CD4-positive, alpha-beta T cell treated with Interleukin-17A for 1 hour (primary cell): ENCODE results near the gene ADGRG3.
"Not testable (repeated sequence)": the region's sequence is repeated elsewhere in the genome, so short reads cannot be mapped to it uniquely, and the experiment has no call there.

ENCODE experiments used
- DNase-seq: peaks from one replicate; pipeline ENCODE4 v3.0.0-alpha.2; 2020

ADGRG3 gene

GRCh38 chr16:57663917-57664661 is 4.0 kb upstream of the ADGRG3 start:
- no peak for DNase-seq

GRCh38 chr16:57664662-57665025 is 3.5 kb upstream of the ADGRG3 start:
- no peak for DNase-seq

- no peak for DNase-seq
Observed at GRCh38 chr16:57665541-57665940, 2.6 kb upstream of the ADGRG3 start.

- no peak for DNase-seq
Observed at GRCh38 chr16:57666353-57667047, 1.6 kb upstream of the ADGRG3 start.

- DNase-seq, result no peak
Observed at GRCh38 chr16:57667048-57667525, 1.0 kb upstream of the ADGRG3 start.

GRCh38 chr16:57667526-57668262 is 412 bp upstream of the ADGRG3 start:
- DNase-seq, result no peak

GRCh38 chr16:57668630-57669475 is 747 bp downstream of the ADGRG3 start:
- no peak for DNase-seq

- DNase-seq, result no peak
Observed at GRCh38 chr16:57669476-57670162, 1.5 kb downstream of the ADGRG3 start.

- DNase-seq, result no peak
Observed at GRCh38 chr16:57670196-57670595, 2.1 kb downstream of the ADGRG3 start.

- DNase-seq, result not testable (repeated sequence)
Observed at GRCh38 chr16:57671451-57671850, 3.3 kb downstream of the ADGRG3 start.

- no peak for DNase-seq
Observed at GRCh38 chr16:57672416-57672815, 4.3 kb downstream of the ADGRG3 start.

- no peak for DNase-seq
Observed at GRCh38 chr16:57672824-57673223, 4.7 kb downstream of the ADGRG3 start.

- no peak for DNase-seq
Observed at GRCh38 chr16:57675741-57676551, 7.8 kb downstream of the ADGRG3 start.

GRCh38 chr16:57676553-57677085 is 8.5 kb downstream of the ADGRG3 start:
- no peak for DNase-seq

GRCh38 chr16:57677622-57678369 is 9.7 kb downstream of the ADGRG3 start:
- no peak for DNase-seq

- no peak for DNase-seq
Observed at GRCh38 chr16:57679016-57679415, 10.9 kb downstream of the ADGRG3 start.

- DNase-seq, result no peak
Observed at GRCh38 chr16:57679767-57680482, 11.8 kb downstream of the ADGRG3 start.

GRCh38 chr16:57680842-57681375 is 12.8 kb downstream of the ADGRG3 start:
- DNase-seq, result no peak
